ENCODE measurements around the gene UBQLN4.

UBQLN4 gene

DNA sequence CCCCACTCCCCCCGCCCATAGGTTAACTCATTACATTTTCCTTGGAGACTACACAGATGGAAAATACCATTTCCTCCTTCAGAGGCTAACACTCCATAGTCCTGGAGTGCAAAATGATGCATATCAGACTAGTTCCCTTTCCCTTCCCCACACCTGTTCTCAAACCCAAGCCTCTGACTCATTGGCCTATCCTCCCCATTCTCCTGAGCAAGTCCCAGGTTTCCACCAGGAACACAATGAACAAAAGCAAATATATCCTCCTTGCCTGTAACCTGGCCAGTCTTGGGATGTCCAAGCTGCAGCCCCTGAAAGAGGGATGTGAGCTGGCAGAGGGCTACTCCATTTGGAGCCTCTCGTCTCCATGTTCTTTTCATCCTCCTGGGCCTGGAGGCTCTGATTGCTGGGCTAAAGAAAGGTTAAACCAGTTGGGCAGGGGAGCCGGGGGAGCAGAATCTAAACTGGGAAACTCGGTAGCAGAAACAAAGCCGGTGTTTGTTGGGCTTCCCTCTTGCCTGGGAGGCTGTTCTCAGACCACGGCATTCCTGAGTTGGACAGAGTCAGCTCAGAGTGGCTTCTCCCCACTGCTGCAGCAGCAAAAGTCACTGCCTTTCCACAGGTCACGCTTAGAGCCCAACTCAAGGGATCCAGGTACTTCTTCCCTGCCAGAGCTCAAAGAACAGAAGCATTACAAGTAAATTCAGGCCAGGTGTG is 46.8 kb downstream of the UBQLN4 start:
- no peak for DNase-seq
- peaks cover 32% of the 10 kb centered on the region for H3K36me3 ChIP-seq
- H3K9me3 ChIP-seq: no peaks in the 10 kb centered on the region
- TF ChIP-seq, protein P1, sequence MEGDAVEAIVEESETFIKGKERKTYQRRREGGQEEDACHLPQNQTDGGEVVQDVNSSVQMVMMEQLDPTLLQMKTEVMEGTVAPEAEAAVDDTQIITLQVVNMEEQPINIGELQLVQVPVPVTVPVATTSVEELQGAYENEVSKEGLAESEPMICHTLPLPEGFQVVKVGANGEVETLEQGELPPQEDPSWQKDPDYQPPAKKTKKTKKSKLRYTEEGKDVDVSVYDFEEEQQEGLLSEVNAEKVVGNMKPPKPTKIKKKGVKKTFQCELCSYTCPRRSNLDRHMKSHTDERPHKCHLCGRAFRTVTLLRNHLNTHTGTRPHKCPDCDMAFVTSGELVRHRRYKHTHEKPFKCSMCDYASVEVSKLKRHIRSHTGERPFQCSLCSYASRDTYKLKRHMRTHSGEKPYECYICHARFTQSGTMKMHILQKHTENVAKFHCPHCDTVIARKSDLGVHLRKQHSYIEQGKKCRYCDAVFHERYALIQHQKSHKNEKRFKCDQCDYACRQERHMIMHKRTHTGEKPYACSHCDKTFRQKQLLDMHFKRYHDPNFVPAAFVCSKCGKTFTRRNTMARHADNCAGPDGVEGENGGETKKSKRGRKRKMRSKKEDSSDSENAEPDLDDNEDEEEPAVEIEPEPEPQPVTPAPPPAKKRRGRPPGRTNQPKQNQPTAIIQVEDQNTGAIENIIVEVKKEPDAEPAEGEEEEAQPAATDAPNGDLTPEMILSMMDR (IDR thresholded peaks at IDR 0.05; ENCODE audit: low read depth, low read length): no peak
- H3K4me1 ChIP-seq: peaks cover 4% of the 10 kb centered on the region
- no peak overlapping the region for H3K4me3 ChIP-seq (ENCODE audit: low read depth, low read length)
- no peaks in the 10 kb centered on the region for H3K27me3 ChIP-seq

DNA sequence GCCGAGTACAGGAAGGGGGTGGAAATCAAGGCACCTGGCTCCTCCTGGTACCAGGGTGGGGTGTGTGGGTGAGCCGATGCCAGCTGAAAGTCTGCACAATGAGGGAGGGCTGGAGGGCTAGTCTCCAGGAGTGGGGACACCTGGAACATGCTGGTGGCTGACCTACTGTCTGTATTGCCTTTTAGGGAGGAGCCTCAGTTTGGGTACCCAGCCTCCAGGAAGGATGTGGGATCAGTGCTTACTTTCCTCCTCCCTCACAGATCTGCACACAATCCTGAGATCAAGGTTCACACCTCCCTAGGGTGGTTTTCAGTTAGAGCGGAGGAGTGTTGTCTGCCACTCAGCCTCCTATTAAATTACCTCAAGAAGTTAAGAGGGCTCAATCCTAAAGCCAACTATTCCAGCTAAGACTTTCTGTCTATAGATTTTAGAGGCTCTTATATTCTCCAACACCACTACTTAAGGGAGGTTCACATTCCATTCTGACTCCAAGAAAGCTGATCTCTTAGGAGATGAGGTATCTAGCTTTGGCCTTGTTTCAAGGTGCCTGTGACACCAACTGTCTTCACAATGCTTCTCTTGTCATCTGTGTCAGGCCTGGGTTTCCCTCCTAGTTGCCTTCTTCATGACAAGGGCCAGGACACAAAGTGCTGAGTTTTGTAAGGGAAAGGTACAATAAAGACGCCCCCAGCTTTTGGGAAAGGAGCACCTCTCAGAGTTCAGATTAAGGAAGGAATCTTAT is 48.6 kb downstream of the UBQLN4 start:
- Histone ChIP-seq H3K4me3 (ENCODE audit: low read depth, low read length) (no peak overlapping the region), H3K4me1 (peaks cover 4% of the 10 kb centered on the region), H3K9me3 (no peaks in the 10 kb centered on the region), H3K36me3 (peaks cover 14% of the 10 kb centered on the region), H3K27me3 (no peaks in the 10 kb centered on the region)
- TF ChIP-seq, protein P1 (IDR thresholded peaks at IDR 0.05; ENCODE audit: low read depth, low read length): no peak
- DNase-seq: no peak

DNA sequence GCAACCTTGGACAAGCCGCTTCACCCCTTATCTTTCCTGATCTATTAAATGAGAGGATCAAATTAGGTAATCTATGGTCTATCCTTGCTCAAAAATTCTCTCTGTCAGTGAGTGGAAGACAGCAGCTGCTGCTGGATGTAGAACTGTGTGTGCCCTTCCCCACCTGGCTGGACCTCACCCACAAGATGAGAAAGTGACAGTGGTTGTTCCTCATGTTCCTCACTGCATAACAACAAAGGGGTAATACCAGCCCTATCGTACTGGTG is 49.7 kb downstream of the UBQLN4 start:
- Histone ChIP-seq H3K4me3 (ENCODE audit: low read depth, low read length) (no peak overlapping the region), H3K27me3 (no peaks in the 10 kb centered on the region), H3K4me1 (peaks cover 4% of the 10 kb centered on the region), H3K9me3 (no peaks in the 10 kb centered on the region), H3K36me3 (peaks cover 3% of the 10 kb centered on the region)
- DNase-seq: no peak
- TF ChIP-seq, protein P1 (IDR thresholded peaks at IDR 0.05; ENCODE audit: low read depth, low read length): no peak

DNA sequence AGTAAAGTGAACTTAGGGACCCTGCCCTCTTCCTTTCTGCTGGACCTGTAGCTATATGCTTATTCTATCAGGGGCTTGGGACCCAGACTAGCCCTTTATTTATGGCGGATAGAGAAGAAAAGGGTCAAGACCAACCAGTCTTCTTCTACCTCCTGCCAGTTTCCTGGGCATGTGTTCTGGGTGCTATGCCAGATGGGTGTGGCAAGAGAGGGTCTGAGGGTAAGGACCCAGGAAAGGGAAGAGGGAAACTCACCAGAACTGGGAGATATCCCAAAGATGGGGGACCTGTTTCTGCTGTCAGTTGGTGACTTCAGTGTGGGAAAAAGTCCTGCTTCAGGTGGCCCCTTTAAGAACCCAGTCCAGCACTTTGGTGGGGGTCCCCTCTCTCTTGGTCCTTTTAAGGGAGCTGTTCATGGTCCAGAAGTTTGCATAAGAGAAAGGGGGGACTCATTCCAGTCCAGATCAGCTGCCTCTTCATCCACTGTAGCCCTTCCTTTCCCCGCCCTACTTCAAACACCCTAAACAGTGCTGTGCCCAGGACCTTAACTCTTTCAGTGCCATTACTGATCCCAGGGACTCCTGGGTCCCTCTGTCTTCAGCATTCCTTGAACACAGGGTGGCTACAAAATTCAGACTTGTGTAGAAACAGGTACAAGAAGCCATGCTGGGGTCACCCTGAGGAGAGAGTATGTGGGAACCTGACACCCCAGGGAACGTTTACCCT is 51.2 kb downstream of the UBQLN4 start:
- Histone ChIP-seq H3K4me3 (ENCODE audit: low read depth, low read length) (no peak overlapping the region), H3K4me1 (peaks cover 4% of the 10 kb centered on the region)
- DNase-seq: no peak

DNA sequence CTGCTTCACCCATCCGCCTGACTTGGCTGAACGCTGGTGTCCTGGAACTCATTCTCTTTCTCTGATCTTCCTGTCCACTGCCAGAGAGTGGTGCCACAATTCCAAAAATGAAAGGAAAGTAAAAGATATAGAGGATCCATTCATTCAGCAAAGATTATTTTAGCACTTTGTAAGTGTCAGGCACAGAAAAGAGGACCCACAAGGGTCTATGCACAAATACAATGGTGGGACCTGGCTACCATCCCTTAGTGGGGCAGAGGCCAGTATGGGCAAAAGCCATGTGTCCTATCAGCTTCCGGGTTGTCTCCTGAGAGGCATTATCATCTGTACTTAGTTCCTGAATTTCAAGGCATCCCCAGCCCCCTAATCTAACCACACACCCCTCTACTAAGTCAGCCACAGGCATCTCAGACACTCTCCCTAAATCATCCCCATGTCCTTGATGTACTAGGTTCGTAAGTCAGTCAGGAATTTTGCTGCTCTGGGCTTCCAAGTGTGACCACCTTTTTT is 51.9 kb downstream of the UBQLN4 start:
- DNase-seq: no peak
- TF ChIP-seq, protein P1 (IDR thresholded peaks at IDR 0.05; ENCODE audit: low read depth, low read length): no peak
- peaks cover 4% of the 10 kb centered on the region for H3K4me1 ChIP-seq

More for the DNA sequence above, 51.2 kb downstream of the UBQLN4 start:
- TF ChIP-seq, protein P1 (IDR thresholded peaks at IDR 0.05; ENCODE audit: low read depth, low read length): no peak
- Histone ChIP-seq H3K36me3 (no peaks in the 10 kb centered on the region; the same call in 1 of the 2 replicates), H3K9me3 (no peaks in the 10 kb centered on the region), H3K27me3 (no peaks in the 10 kb centered on the region)

More for the DNA sequence above, 51.9 kb downstream of the UBQLN4 start:
- H3K4me3 ChIP-seq (ENCODE audit: low read depth, low read length): no peak overlapping the region
- H3K9me3 ChIP-seq: no peaks in the 10 kb centered on the region
- no peaks in the 10 kb centered on the region; the same call in 1 of the 2 replicates for H3K36me3 ChIP-seq
- no peaks in the 10 kb centered on the region for H3K27me3 ChIP-seq
